ENCODE measurements around the gene SPAG9. TPM values are rescaled to one million over a fixed set of nuclear protein-coding genes. Genes with fewer than 3 reads are reported as not detected.

The SPAG9 gene
- total RNA-seq, 4 donors from 2014 or later, result 85.2 to 110 (median 94.3) TPM

DNA sequence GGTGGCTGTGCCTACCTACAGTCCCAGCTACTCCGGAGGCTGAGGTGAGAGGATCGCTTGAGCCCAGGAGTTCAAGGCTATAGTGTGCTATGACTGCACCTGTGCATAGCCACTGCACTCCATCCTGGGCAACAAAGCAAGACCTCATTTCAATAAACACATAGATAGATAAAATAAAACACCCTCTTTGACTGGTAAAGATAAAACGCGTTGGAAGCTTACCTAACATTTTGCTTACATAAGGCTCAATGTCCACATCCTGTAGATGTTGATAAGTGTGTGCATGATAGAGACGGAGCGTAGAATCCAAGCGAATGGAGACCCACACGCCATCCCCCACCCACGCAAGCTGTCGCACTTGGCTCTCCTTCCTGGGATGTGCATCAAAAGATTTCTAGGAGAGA is 141.1 kb downstream of the SPAG9 start:
- no peak for ATAC-seq
- Histone ChIP-seq H3K4me1 (no peaks in the 10 kb centered on the region), H3K4me3 (no peak overlapping the region), H3K27me3 (no peaks in the 10 kb centered on the region), H3K27ac (no peak overlapping the region), H3K9me3 (no peaks in the 10 kb centered on the region), H3K36me3 (peaks cover 0 to 97% of the 10 kb centered on the region in 2 donors)
- WGBS, 2 donors (ENCODE audit: low coverage in 1 of 2), result 83 to 96% methylated on average over 4 to 10 of the region's 10 CpGs
- TF ChIP-seq POLR2AphosphoS5 (IDR thresholded peaks at IDR 0.05) (no peak), POLR2A (IDR thresholded peaks at IDR 0.05) (no peak), EP300 (IDR thresholded peaks at IDR 0.05) (no peak)
- TF ChIP-seq, protein P1, sequence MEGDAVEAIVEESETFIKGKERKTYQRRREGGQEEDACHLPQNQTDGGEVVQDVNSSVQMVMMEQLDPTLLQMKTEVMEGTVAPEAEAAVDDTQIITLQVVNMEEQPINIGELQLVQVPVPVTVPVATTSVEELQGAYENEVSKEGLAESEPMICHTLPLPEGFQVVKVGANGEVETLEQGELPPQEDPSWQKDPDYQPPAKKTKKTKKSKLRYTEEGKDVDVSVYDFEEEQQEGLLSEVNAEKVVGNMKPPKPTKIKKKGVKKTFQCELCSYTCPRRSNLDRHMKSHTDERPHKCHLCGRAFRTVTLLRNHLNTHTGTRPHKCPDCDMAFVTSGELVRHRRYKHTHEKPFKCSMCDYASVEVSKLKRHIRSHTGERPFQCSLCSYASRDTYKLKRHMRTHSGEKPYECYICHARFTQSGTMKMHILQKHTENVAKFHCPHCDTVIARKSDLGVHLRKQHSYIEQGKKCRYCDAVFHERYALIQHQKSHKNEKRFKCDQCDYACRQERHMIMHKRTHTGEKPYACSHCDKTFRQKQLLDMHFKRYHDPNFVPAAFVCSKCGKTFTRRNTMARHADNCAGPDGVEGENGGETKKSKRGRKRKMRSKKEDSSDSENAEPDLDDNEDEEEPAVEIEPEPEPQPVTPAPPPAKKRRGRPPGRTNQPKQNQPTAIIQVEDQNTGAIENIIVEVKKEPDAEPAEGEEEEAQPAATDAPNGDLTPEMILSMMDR (IDR thresholded peaks at IDR 0.05), result no peak

DNA sequence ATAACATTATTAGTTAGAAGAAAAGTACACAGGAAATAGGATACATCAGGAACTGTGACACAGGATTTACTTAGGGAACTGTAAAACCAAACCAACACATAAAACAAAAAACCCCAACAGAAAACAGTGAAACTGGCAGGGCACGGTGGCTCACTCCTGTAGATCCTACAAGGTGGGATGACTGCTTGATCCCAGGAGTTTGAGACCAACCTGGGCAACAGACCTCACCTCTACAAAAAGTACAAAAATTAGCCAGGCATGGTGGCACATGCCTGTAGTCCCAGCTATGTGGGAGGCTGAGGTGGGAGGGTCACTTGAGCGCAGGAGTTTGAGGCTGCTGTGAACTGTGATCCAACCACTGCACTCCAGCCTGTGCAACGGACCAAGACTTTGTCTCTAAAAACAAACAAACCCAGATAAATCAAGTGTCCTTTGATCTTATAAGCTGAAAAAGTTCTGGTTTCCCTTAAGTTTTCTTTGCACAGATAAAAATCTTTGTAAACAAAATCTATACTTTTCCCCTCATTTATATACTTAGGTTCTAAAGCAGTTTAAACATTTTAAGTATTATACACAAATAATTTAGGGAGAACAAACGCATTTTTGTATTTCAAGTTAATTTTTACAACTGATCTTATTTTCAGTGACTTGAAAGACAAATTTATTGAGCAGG is 143.0 kb downstream of the SPAG9 start:
- no peaks in the 10 kb centered on the region for H3K9me3 ChIP-seq
- H3K4me3 ChIP-seq, result no peak overlapping the region
- no peaks in the 10 kb centered on the region for H3K27me3 ChIP-seq
- peak overlapping the region in 2 of 4 donors; percentile 6 to 11 for H3K27ac ChIP-seq
- ATAC-seq, result no peak
- H3K4me1 ChIP-seq, result no peaks in the 10 kb centered on the region
- peaks cover 0 to 97% of the 10 kb centered on the region in 2 donors for H3K36me3 ChIP-seq
- 63 to 88% methylated on average over 4 of the region's 4 CpGs for WGBS, 2 donors (ENCODE audit: low coverage in 1 of 2)
- TF ChIP-seq POLR2AphosphoS5 (IDR thresholded peaks at IDR 0.05) (no peak), EP300 (IDR thresholded peaks at IDR 0.05) (no peak), POLR2A (IDR thresholded peaks at IDR 0.05) (no peak)
- TF ChIP-seq, protein P1 (IDR thresholded peaks at IDR 0.05), result no peak

DNA sequence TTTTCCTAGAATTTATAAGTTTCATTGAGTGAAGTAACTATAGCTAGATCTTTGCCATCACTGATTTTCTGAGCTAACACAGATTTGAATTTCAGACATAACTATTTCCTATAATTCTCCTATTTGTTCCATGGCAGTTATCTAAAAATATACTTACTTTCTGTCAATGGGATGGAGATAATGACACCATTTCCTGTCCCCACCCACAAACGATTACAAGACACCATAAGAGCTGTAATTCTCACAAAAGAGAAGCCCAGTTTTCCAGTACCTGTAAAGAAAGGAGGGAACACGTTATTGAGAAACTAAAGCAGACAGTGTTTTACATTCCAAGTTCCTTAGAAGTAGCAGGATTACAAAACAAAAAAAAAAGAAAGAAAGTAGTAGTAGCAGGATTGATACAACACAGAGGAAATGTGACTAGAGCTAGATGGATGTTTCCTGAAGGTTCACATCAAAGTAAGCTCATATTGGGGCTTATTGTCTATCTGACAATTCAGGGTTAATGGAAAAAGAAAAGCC is 143.7 kb downstream of the SPAG9 start:
- no peaks in the 10 kb centered on the region for H3K9me3 ChIP-seq
- 40 to 48% methylated on average over 2 of the region's 2 CpGs for WGBS, 2 donors (ENCODE audit: low coverage in 1 of 2)
- no peaks in the 10 kb centered on the region for H3K4me1 ChIP-seq
- peak overlapping the region in 1 of 4 donors; percentile 11 for H3K27ac ChIP-seq
- no peak for ATAC-seq
- TF ChIP-seq EP300 (IDR thresholded peaks at IDR 0.05) (no peak), POLR2A (IDR thresholded peaks at IDR 0.05) (no peak), POLR2AphosphoS5 (IDR thresholded peaks at IDR 0.05) (no peak)
- TF ChIP-seq, protein P1 (IDR thresholded peaks at IDR 0.05), result no peak
- no peak overlapping the region for H3K4me3 ChIP-seq
- H3K27me3 ChIP-seq, result no peaks in the 10 kb centered on the region
- peaks cover 0 to 96% of the 10 kb centered on the region in 2 donors for H3K36me3 ChIP-seq

DNA sequence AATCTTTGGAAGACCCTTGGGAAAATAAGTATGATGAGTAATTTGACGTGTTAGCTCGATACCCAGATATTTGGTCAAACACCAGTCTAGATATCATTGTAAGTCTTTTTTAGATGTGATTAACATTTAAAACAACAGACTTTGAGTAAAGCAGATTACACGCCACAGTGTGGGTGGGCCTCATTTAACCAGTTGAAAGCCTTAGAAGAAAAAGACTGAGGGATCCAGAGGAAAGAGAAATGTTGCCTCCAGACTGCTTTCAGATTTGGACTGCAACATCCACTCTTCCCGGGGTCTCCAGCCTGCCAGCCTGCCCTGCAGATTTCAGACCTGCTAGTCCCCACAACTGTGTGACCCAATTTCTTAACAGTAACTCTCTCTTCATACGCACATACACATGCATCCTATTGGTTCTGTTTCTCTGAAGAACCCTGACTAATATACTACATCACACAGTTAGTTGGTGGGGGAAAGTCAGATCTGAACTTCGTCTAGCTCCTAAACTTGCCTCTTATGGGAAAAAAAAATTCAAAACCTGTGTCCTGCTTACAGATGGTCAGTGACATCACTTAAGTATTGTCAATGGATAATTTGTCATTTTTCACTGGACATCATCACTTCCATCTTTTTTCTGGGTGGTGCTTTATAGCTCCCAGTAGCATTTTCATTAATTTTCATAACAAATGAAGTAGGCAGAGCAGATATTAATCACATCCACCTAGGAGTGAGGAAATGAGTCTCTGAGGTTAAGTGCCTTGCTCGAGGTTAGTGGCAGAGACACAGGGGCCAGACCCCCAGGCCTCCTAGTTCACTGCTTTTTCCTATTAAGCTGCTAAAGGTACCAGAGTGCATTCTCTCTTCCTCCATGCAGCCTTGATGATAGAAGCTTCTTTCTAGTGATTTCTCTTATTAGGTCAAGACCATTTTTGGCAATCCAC is 146.8 kb downstream of the SPAG9 start:
- Histone ChIP-seq H3K9me3 (no peaks in the 10 kb centered on the region), H3K36me3 (peaks cover 0 to 83% of the 10 kb centered on the region in 2 donors), H3K4me1 (no peaks in the 10 kb centered on the region), H3K27me3 (no peaks in the 10 kb centered on the region), H3K4me3 (no peak overlapping the region), H3K27ac (no peak overlapping the region)
- WGBS, 2 donors (ENCODE audit: low coverage in 1 of 2), result 89 to 96% methylated on average over 7 of the region's 7 CpGs
- TF ChIP-seq, protein P1 (IDR thresholded peaks at IDR 0.05), result no peak
- no peak for TF ChIP-seq POLR2A (IDR thresholded peaks at IDR 0.05)
- ATAC-seq, result no peak
